IMR-90 (cell line): ENCODE data around the gene TTC3. TPM values are rescaled to one million over a fixed set of nuclear protein-coding genes. Genes with fewer than 3 reads are reported as not detected.

Experiments
- ATAC-seq: fragments of 200-7000 bp; cut with Tn5 transposase; 2 replicates; pipeline ENCODE4 v1.9.1; 2020; ENCODE audit warnings: low read depth, mild to moderate bottlenecking, moderate library complexity
- BruUV-seq: library from RNA; stranded (reverse); fragments of 400-500 nt; replicated peaks from 2 replicates; lab custom pipeline; 2021; lab: Mats Ljungman, UMichigan
- CTCF ChIA-PET: fragments of 300-600 bp; formaldehyde crosslinking; extraction: SDS; loops from one replicate; lab custom pipeline; 2021; ENCODE audit warnings: antibody characterized with exemption; lab: Yijun Ruan, JAX
- POLR2A ChIA-PET: fragments of 300-600 bp; sonication (Branson Sonifier 250); formaldehyde crosslinking; loops from one replicate; lab custom pipeline; 2022; ENCODE audit warnings: antibody characterized with exemption; ENCODE audit not compliant: unreplicated experiment; lab: Charles Lee
- DNase-seq: peaks from one replicate; pipeline ENCODE4 v3.0.0; 2013
- H2AFZ ChIP-seq: replicated peaks from 2 replicates; pipeline ENCODE3; 2013; ENCODE audit warnings: low read length, mild to moderate bottlenecking; ENCODE audit not compliant: poor library complexity
- H2AK5ac ChIP-seq: 2 replicates; pipeline ENCODE4 v1.6.1; 2013; ENCODE audit warnings: low read depth, low read length, inconsistent platforms
- H2AK9ac ChIP-seq: replicated peaks from 2 replicates; pipeline ENCODE3; 2013; ENCODE audit warnings: mild to moderate bottlenecking, low read depth, low read length, moderate library complexity; ENCODE audit not compliant: poor library complexity
- H2BK120ac ChIP-seq: 2 replicates; pipeline ENCODE4 v1.6.1; 2013; ENCODE audit warnings: low read depth, low read length, inconsistent platforms
- H2BK15ac ChIP-seq: 3 replicates; pipeline ENCODE4 v1.6.1; 2013; ENCODE audit warnings: low read depth, low read length, inconsistent platforms
- H2BK20ac ChIP-seq: 2 replicates; pipeline ENCODE4 v1.6.1; 2013; ENCODE audit warnings: low read depth, mild to moderate bottlenecking, inconsistent platforms, low read length, moderate library complexity
- H2BK5ac ChIP-seq: 2 replicates; pipeline ENCODE4 v1.6.1; 2013; ENCODE audit warnings: mild to moderate bottlenecking, low read depth, low read length, inconsistent platforms; ENCODE audit not compliant: poor library complexity, severe bottlenecking
- H3K14ac ChIP-seq: replicated peaks from 2 replicates; pipeline ENCODE4 v1.6.1; 2013; ENCODE audit warnings: low read depth, low read length, inconsistent platforms
- H3K18ac ChIP-seq: 2 replicates; pipeline ENCODE4 v1.6.1; 2013; ENCODE audit warnings: low read depth, low read length, control low read depth
- H3K23ac ChIP-seq: 2 replicates; pipeline ENCODE4 v1.6.1; 2013; ENCODE audit warnings: low read depth, low read length, inconsistent platforms
- H3K27ac ChIP-seq: 2 replicates; pipeline ENCODE4 v1.5.1; 2013; ENCODE audit warnings: mild to moderate bottlenecking, control low read depth, low read length; ENCODE audit not compliant: insufficient read depth
- H3K27me3 ChIP-seq: 2 replicates; pipeline ENCODE4 v1.6.1; 2013; ENCODE audit warnings: low read length; ENCODE audit not compliant: control insufficient read depth, insufficient read depth
- H3K36me3 ChIP-seq: 2 replicates; pipeline ENCODE4 v1.6.1; 2013; ENCODE audit warnings: low read length, mixed read lengths; ENCODE audit not compliant: control insufficient read depth, insufficient read depth
- H3K4ac ChIP-seq: 2 replicates; pipeline ENCODE4 v1.6.1; 2013; ENCODE audit warnings: low read depth, low read length, inconsistent platforms
- H3K4me1 ChIP-seq: 2 replicates; pipeline ENCODE4 v1.6.1; 2013; ENCODE audit warnings: low read length, mixed read lengths; ENCODE audit not compliant: control insufficient read depth, insufficient read depth
- H3K4me2 ChIP-seq: 2 replicates; pipeline ENCODE4 v1.6.1; 2013; ENCODE audit warnings: low read depth, mild to moderate bottlenecking, control low read depth, low read length, moderate library complexity
- H3K4me3 ChIP-seq: 2 replicates; pipeline ENCODE4 v1.5.1; 2013; ENCODE audit warnings: low read depth, mild to moderate bottlenecking, control low read depth, low read length, moderate library complexity; ENCODE audit not compliant: insufficient read depth
- H3K56ac ChIP-seq: 2 replicates; pipeline ENCODE4 v1.6.1; 2013; ENCODE audit warnings: low read length, inconsistent platforms; ENCODE audit not compliant: insufficient read depth; ENCODE audit errors: extremely low read depth
- H3K79me1 ChIP-seq, 2 experiments: 2 replicates each; pipeline ENCODE4 v1.6.1; 2013; ENCODE audit warnings: low read length in 2 of 2, inconsistent platforms in 1 of 2, low read depth in 1 of 2
- H3K9ac ChIP-seq: 2 replicates; pipeline ENCODE4 v1.6.1; 2013; ENCODE audit warnings: low read depth, low read length, control low read depth
- H3K9me1 ChIP-seq: 2 replicates; pipeline ENCODE4 v1.6.1; 2013; ENCODE audit warnings: low read length, inconsistent platforms; ENCODE audit not compliant: insufficient read depth
- H3K9me3 ChIP-seq: 2 replicates; pipeline ENCODE4 v1.6.1; 2013; ENCODE audit warnings: low read length; ENCODE audit not compliant: control insufficient read depth, insufficient read depth
- H4K20me1 ChIP-seq: 2 replicates; pipeline ENCODE4 v1.6.1; 2013; ENCODE audit warnings: low read length, inconsistent platforms; ENCODE audit not compliant: insufficient read depth
- H4K5ac ChIP-seq: 2 replicates; pipeline ENCODE4 v1.6.1; 2013; ENCODE audit warnings: mild to moderate bottlenecking, low read depth, low read length, control low read depth
- H4K8ac ChIP-seq, 2 experiments: 2 replicates each; pipeline ENCODE4 v1.6.1; 2013; ENCODE audit warnings: low read depth in 2 of 2, low read length in 2 of 2, control low read depth in 1 of 2, inconsistent platforms in 1 of 2
- H4K91ac ChIP-seq: 2 replicates; pipeline ENCODE4 v1.6.1; 2013; ENCODE audit warnings: low read depth, low read length, inconsistent platforms; ENCODE audit not compliant: insufficient read depth
- BHLHE40 ChIP-seq: fragments of 150-350 bp; IDR thresholded peaks from 2 replicates; pipeline ENCODE4 v1.6.1; 2016; ENCODE audit warnings: mild to moderate bottlenecking, low read depth, low read length
- MAFK ChIP-seq: IDR thresholded peaks from 2 replicates; pipeline ENCODE4 v1.6.1; 2012; ENCODE audit warnings: low read depth, low read length, improper control_type of control experiment
- MXI1 ChIP-seq: IDR thresholded peaks from 2 replicates; pipeline ENCODE4 v1.6.1; 2012; ENCODE audit warnings: low read depth, mild to moderate bottlenecking, low read length, moderate library complexity, borderline replicate concordance
- RAD21 ChIP-seq: IDR thresholded peaks from 2 replicates; pipeline ENCODE4 v1.6.1; 2012; ENCODE audit warnings: low read length, improper control_type of control experiment
- RCOR1 ChIP-seq: IDR thresholded peaks from 2 replicates; pipeline ENCODE4 v1.6.1; 2012; ENCODE audit warnings: mild to moderate bottlenecking, low read length, improper control_type of control experiment; ENCODE audit not compliant: insufficient replicate concordance
- WGBS, 2 experiments: methylation state at CpG; one replicate each; pipeline versions ENCODE4 v1.1.5 to v1.1.7; 2013; ENCODE audit warnings: missing lambda C conversion rate in 2 of 2; ENCODE audit not compliant: insufficient read length in 1 of 2; ENCODE audit errors: extremely low coverage in 2 of 2; 5-methylcytosine and 5-hydroxymethylcytosine counted together
- dilution Hi-C: fragments of 300-500 bp; cut with HindIII; formaldehyde crosslinking; loops from one replicate; pipeline ENCODE4 v1.14.3; 2018; ENCODE audit warnings: low sequenced_read_pairs; ENCODE audit not compliant: unreplicated experiment
- in situ Hi-C: fragments of 300-500 bp; cut with MboI; formaldehyde crosslinking; loops from 3 replicates; pipeline ENCODE4 v1.14.3; 2019; ENCODE audit warnings: low sequenced_read_pairs, inconsistent platforms, mixed read lengths
- intact Hi-C: fragments of 100-400 bp; cut with micrococcal nuclease; formaldehyde crosslinking; loops from 2 replicates; pipeline ENCODE4 v1.10.0; 2022
- polyA plus RNA-seq, 3 experiments: library from polyadenylated mRNA; depleted of rRNA; stranded (reverse); fragments of >200 nt; gene quantifications; 2 replicates each; pipeline ENCODE4 v1.2.3, GENCODE V29; 2012; ENCODE audit warnings: low replicate concordance in 1 of 3
- total RNA-seq: library from RNA; depleted of rRNA; stranded (reverse); fragments of >200 nt; gene quantifications from 2 replicates; pipeline ENCODE4 v1.2.3, GENCODE V29; 2012
- TF ChIP-seq, protein P1 (sequence below): fragments of 150-350 bp; IDR thresholded peaks from 2 replicates; pipeline ENCODE4 v1.6.1; 2017; ENCODE audit warnings: mild to moderate bottlenecking, antibody characterized with exemption, low read length, low read depth
- TF ChIP-seq, protein P2 (sequence below): conservative IDR thresholded peaks from 2 replicates; pipeline ENCODE4 v1.5.1; 2012; ENCODE audit warnings: mild to moderate bottlenecking, low read depth, low read length, improper control_type of control experiment

The TTC3 gene
- total and polyA plus RNA-seq, 2 of the 4 experiments (the other 2 are of a cell fraction): 96.7 to 293 TPM

DNA sequence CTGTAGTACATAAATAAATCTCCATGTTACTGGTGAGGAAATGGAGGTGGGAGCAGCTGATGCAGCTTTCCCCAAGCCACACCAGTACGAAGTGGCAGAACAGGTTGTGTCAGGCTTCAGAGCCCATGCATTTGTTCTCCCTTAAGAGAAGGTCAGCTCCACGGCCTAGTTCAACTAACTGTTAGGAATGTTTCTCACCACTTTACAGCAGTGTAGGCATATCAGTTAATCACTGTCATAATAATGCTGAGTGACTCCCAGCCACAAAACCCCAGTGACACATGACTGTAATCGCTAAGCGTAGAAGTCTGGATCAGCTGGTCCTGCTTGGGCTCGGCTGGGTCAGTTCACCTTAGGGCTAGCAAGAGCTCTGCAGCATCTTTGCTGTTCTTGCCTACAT, 103.7 kb downstream of the TTC3 start:
- Histone ChIP-seq H3K4ac (no peak overlapping the region), H2AK5ac (no peak overlapping the region), H4K5ac (no peak overlapping the region), H2AK9ac (no peak overlapping the region), H3K4me1 (peaks cover under 1% of the 10 kb centered on the region; the same call in 1 of the 2 replicates), H2BK20ac (no peak overlapping the region), H3K9ac (no peak overlapping the region), H2BK120ac (no peak overlapping the region), H3K14ac (no peak overlapping the region), H4K20me1 (peaks cover 11% of the 10 kb centered on the region; the same call in 1 of the 2 replicates), H2BK15ac (no peak overlapping the region), H3K36me3 (peaks cover 53% of the 10 kb centered on the region), H3K9me3 (no peaks in the 10 kb centered on the region), H2AFZ (no peak overlapping the region), H2BK5ac (no peak overlapping the region), H3K56ac (no peak overlapping the region), H3K27me3 (no peaks in the 10 kb centered on the region), H3K4me2 (no peak overlapping the region), H3K79me1 (peaks cover 32 to 45% of the 10 kb centered on the region in 2 experiments), H3K9me1 (peaks cover 15% of the 10 kb centered on the region; the same call in 1 of the 2 replicates), H3K27ac (no peak overlapping the region), H3K23ac (no peak overlapping the region), H4K8ac (no peak overlapping the region), H3K18ac (no peak overlapping the region), H3K4me3 (no peak overlapping the region), H4K91ac (no peak overlapping the region)
- DNase-seq (no peak), ATAC-seq (no peak)
- intact Hi-C loops: no loop called here
- in situ Hi-C loops: no loop called here
- CTCF ChIA-PET: no interaction called here
- BruUV-seq: no TSS peak
- POLR2A ChIA-PET: no interaction called here
- WGBS, 2 experiments: 100% methylated on average over 1 of the region's 5 CpGs; no CpG with 5 or more reads in 1 of the 2 experiments
- dilution Hi-C loops: no loop called here
- no peak for TF ChIP-seq MAFK
- TF ChIP-seq RCOR1: no peak
- no peak for TF ChIP-seq RAD21
- TF ChIP-seq, protein P1, sequence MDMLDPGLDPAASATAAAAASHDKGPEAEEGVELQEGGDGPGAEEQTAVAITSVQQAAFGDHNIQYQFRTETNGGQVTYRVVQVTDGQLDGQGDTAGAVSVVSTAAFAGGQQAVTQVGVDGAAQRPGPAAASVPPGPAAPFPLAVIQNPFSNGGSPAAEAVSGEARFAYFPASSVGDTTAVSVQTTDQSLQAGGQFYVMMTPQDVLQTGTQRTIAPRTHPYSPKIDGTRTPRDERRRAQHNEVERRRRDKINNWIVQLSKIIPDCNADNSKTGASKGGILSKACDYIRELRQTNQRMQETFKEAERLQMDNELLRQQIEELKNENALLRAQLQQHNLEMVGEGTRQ: no peak
- TF ChIP-seq, protein P2, sequence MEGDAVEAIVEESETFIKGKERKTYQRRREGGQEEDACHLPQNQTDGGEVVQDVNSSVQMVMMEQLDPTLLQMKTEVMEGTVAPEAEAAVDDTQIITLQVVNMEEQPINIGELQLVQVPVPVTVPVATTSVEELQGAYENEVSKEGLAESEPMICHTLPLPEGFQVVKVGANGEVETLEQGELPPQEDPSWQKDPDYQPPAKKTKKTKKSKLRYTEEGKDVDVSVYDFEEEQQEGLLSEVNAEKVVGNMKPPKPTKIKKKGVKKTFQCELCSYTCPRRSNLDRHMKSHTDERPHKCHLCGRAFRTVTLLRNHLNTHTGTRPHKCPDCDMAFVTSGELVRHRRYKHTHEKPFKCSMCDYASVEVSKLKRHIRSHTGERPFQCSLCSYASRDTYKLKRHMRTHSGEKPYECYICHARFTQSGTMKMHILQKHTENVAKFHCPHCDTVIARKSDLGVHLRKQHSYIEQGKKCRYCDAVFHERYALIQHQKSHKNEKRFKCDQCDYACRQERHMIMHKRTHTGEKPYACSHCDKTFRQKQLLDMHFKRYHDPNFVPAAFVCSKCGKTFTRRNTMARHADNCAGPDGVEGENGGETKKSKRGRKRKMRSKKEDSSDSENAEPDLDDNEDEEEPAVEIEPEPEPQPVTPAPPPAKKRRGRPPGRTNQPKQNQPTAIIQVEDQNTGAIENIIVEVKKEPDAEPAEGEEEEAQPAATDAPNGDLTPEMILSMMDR: no peak
- no peak for TF ChIP-seq MXI1
- TF ChIP-seq BHLHE40: no peak
